NCI-H510A (cell line): ENCODE data around the gene PHF14.

Source experiments
- DNase-seq: peaks from one replicate; lab custom pipeline; 2025; lab: John Stamatoyannopoulos, UW

Gene PHF14

GRCh38 chr7:11104578-11104977, 130.9 kb downstream of the PHF14 start:
- no peak for DNase-seq

DNA sequence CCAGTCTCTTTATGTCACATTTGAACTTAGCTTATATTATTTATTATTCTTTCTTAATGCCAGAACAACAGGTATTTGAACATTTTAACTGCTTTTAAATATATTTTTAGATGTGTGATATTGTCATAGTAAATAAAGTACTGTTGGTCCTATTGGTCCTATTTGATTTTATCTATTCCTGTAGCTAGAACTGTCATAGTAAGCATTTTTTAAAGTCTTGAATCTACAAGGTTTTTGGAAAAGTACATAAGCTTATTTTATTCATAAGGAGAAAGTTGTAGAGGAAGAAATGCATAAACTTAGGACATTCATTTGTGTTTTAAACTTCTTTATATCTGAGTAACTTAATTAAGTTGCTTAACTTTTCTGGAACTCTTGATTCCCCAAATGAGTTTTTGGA, 136.0 kb downstream of the PHF14 start:
- DNase-seq, result no peak

GRCh38 chr7:11120068-11120664, 146.5 kb downstream of the PHF14 start:
- DNase-seq, result no peak

- no peak for DNase-seq
These were observed 147.1 kb downstream of the PHF14 start for GRCh38 chr7:11120675-11121220.

DNA sequence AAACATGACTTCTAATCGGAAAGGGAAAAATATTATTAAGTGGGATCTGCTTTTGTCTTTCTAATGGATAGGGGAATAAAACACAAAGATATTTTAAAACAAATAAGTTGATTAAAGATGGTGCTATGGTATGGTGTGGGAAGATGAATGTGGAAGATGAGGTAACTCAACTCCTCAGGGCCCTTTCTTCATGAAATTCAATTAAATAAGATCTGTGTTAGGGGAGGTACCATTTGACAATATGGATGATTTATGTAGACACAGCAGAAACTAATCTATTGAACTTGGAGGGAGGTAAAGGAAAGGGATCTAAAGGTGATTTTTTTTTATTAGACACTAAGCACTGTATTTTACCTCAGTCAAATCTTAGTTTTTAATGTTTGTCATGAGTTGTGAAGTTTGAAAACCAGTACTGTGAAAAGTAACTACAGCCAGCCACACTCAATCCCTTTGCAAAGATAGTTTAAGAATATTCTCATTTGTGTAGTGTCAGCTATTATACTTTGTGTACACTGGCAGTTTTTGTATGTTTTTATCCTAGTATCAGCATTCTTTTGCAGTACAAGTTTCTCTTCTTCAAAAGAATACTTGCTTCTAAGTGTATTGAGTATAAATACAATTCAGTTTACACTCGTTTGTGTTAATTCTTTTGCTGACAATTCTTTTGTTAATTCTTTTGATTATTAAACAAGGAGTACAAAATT, 151.3 kb downstream of the PHF14 start:
- DNase-seq, result no peak

DNA sequence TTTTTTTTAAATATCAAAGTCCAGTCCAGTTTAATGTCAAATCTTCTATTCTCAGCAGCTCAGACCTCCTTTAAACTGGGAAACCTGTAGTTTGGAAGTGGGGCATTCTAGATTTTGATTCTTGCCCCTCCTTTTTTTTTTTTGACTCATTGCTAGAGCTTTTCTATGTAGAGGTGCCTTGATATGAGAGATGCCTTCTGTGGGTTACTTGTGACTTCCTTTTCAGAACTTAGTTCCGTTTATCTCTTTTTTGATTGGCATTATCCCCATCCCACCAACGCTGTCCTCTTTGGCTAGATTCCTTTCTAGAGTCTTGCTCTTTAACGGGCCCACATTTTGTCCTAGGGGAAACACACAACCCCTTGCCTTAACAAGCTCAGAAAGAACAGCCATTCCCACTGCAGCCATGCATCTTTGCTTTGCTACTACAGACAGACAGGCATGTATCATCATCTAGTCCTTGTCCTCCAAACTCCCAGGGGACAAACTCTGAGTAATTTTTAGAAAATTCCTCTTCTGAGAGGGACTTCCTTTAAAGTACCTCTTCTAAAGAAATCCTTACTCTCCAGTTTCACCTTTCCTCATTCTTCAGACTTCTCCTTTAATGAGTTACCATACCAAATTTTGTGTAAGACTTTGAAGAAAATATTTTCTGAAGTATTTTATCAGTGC, 153.6 kb downstream of the PHF14 start:
- DNase-seq, result no peak

GRCh38 chr7:11127988-11128387, 154.3 kb downstream of the PHF14 start:
- no peak for DNase-seq

DNA sequence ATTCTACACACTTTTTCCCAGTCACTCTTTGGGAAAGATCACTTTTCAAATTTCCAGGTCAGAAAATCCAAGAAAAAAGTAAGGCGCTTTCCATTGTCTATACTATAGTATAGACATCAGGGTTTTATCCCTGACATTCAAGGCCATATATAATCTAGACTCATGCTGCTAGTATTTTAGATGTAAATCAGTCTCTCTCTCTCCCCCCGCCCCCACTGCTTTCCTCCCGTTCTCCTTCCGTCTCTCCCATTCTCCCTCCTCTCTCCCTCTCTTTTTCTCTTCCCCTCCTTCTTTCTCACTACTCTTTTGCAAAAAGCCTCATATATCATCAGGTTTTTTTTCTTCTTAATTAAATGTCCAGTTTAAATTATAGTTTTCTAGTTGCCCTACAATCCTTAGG, 154.8 kb downstream of the PHF14 start:
- DNase-seq, result no peak

GRCh38 chr7:11130012-11130411, 156.3 kb downstream of the PHF14 start:
- no peak for DNase-seq

- no peak for DNase-seq
These were observed 156.9 kb downstream of the PHF14 start for GRCh38 chr7:11130601-11131000.

DNA sequence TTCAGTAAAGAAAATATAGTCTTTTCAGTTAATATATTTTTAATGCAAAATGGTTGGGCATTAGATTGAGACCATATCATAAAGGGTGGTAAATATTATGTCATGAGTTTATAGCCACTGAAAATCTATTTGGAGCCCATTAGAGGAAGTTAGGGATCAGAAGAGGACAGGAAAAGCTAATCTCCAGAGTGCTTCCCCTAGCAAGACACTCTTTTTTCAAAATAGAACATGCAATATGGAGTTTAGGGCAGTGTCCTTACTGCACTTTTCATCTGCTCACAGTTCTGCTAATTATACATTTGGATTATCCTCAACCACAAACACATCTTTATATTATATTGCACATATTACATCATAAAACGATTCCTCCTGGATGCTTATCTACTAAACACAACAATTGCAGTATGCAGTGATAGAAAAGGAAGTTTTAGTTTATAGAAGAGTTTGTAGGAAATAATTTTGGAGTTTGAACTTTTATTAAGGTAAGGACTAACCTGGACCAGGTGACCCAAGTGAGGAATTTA, 159.8 kb downstream of the PHF14 start:
- no peak for DNase-seq

- no peak for DNase-seq
These were observed 161.9 kb downstream of the PHF14 start for GRCh38 chr7:11135573-11135972.

- DNase-seq, result no peak
These were observed 167.9 kb downstream of the PHF14 start for GRCh38 chr7:11141541-11141940.

DNA sequence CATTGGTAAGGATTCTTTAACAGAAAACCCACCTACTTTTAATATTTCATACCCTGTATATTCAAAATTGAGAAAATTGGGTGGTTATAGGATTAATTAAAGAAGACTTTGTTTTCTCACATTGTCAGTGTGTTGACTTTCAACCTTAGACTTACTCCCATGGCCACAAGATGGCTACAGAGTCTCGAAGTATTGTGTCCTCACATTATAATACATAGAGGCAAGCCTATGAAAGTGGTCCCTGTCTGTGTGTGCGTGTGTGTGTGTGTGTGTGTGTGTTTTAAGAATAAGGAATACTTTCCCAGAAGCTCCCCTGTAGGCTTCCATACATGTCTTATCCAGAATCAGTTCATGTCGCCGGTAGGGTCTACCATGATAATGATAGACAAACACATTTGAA, 180.0 kb downstream of the PHF14 start:
- no peak for DNase-seq

DNA sequence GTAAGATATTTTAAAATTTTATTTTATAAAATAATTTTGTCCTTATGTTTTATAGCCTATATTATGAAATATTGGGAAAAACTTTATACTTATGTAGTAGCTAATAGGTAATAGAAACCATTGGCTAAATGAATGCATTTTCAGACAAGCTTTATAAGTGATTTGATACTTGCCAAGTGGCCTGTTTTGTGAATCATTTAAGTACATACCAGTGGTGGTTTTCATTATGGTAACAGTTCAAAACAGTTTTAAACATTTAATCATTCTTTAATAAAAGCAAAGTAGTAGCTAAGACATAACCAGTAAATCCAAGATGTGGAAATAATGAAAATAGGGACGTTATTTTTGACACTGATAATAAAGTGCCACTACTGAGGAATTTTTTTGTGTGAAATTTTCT, 182.2 kb downstream of the PHF14 start:
- DNase-seq, result no peak

DNA sequence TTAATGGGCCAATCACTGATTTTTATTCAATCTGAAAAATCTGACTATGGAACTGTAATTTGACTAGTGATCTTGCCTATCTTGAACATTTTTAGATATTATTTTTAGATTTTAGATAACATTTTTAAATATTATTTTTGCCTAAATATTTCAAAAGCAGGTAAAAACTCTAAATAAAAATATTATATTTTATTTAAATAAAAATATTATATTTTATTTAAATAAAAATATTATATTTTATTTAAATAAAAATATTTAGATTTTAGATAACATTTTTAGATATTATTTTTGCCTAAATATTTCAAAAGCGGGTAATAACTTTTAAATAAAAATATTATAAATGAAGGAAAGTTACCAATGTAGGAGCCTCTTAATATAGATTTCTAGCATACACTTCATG, 187.8 kb downstream of the PHF14 start:
- DNase-seq, result no peak

DNA sequence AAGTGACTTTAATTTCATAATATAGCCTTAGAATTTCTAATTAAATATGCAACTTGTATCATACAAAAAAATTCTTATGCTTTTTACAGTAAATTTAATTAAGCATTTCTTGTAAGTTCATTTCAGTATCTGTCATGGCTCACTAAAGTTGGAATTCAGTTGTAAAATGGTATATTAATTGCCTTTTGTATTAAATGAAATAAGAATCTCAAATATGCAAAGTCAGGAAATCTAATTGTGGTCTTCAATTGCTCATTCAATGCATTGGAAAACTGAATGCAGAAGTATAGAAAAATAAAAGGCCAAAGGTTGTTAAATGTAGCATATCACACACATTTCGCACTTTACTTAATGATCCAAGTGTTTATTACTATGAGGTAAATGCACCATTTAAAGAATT, 189.5 kb downstream of the PHF14 start:
- DNase-seq, result no peak

DNA sequence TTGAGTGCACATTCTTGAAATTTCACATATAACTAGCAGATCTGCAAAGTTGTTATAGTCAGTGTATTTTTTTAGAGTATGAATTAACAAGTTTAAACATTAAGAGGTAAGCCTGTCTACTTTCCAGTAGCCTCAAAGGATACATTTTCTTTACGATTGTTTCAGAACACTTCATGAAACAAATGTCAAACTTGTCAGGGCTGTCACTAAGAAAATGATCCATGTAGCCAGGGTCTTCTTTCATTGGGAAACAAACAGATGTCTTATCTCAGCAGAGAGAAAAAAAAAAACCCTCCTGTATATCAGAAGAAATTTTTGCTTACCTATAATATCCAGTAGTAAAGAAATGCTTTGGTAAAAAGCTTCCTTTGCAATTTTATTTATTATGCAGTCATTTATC, 192.4 kb downstream of the PHF14 start:
- no peak for DNase-seq

GRCh38 chr7:11168650-11169170, 195.0 kb downstream of the PHF14 start:
- no peak for DNase-seq

DNA sequence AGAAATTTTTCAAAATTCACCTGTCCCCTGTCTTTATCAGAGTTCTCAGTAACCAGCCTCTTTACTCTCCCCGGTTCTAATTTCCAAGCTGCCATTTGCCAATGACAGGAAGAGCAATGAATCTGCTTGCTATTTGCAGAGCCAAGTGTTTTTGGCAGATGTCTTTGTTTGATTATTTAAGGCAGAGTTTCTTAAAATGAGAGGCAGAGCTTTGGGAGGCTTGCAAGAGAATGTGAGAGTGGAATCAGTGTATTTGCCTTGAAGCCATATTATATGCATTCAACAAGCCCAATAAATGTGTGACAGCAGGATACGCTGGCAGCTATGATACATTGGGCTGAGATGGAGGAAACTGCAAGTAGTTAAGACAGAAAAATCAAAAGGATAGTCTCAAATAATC, 196.5 kb downstream of the PHF14 start:
- no peak for DNase-seq

DNA sequence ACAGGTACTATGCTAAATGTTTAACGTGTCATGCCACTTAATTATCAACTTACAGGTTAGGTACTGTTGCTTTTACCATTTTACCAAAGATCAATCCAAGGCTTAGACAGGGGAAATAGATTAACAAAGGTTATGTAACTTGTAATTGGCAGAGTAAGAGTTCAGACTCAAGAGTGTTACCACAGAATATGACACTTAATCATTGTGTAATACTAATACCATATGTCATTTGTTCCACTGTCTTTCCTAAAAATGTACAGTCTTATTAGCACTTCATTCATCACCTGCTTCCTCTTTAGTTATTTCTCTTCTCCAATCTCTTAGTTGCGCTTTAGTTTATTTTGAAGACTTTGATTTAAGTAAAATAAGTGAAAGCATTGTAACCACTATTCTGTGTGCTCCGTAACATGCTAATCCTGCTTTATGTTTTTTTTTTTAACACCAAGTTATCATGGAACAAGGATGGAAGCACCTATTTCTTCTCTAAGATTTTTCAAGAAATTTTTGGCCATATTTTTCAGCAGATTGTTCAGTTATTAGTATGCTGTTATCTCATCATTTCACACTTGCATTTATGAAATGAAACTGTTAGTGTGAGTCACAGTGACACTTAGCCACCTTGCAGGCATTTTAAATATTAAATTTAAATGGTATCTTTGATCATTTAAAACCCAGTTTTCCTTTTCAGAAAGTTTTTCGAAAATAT, 197.3 kb downstream of the PHF14 start:
- DNase-seq, result no peak

DNA sequence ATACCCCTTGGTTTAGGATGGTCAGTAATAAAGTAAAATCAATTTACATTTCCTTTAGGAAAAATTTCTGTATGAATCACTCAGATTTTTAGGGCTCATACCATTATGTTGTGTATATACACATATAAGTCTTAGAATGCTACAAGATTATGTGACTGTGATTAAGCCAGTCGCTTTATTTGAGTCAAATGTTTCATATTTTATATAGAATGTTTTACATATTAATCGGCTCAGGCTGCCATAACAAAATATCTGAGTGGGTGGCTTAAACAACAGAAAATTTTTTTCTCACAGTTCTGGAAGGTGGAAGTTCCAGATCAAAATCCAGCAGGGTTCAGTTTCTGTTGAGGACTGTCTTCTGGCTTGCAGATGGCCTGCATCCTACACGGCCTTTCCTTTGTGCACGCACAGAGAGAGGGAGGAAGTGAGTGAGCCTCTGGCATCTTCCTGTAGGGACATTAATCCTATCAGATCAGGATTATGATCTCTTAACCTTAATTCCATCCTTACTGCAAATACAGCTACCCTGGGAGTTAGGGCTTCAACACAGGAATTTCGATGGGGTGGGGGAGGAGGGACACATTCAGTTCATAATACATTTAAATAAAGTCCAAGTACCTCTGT, 198.0 kb downstream of the PHF14 start:
- no peak for DNase-seq
